AG04449 (cell line): ENCODE data around the gene COL13A1.
A peak's percentile ranks its signal among the peaks of the same experiment; 100 is the strongest.

Source experiments
- CTCF ChIA-PET: fragments of 350-600 bp; formaldehyde crosslinking; extraction: SDS; loops from one replicate; lab custom pipeline; 2021; ENCODE audit warnings: antibody characterized with exemption; lab: Yijun Ruan, JAX
- POLR2A ChIA-PET: fragments of 400-600, 350-600 bp; formaldehyde crosslinking; extraction: SDS; loops from one replicate; lab custom pipeline; 2020; ENCODE audit warnings: antibody characterized with exemption, inconsistent platforms; lab: Yijun Ruan, JAX
- DNase-seq: peaks from one replicate; pipeline ENCODE4 v3.0.0-alpha.2; 2010; ENCODE audit warnings: low read depth, low spot score
- H3K4me3 ChIP-seq: 2 replicates; pipeline ENCODE4 v1.5.1; 2011; ENCODE audit warnings: low read depth, mild to moderate bottlenecking, control low read depth, low read length
- TF ChIP-seq, protein P1 (sequence below): IDR thresholded peaks from one replicate; pipeline ENCODE4 v1.5.1; 2011; ENCODE audit warnings: mild to moderate bottlenecking, moderate library complexity, low read length, control low read depth, inconsistent platforms; ENCODE audit not compliant: insufficient read depth; ENCODE audit errors: missing control alignments

The COL13A1 gene

DNA sequence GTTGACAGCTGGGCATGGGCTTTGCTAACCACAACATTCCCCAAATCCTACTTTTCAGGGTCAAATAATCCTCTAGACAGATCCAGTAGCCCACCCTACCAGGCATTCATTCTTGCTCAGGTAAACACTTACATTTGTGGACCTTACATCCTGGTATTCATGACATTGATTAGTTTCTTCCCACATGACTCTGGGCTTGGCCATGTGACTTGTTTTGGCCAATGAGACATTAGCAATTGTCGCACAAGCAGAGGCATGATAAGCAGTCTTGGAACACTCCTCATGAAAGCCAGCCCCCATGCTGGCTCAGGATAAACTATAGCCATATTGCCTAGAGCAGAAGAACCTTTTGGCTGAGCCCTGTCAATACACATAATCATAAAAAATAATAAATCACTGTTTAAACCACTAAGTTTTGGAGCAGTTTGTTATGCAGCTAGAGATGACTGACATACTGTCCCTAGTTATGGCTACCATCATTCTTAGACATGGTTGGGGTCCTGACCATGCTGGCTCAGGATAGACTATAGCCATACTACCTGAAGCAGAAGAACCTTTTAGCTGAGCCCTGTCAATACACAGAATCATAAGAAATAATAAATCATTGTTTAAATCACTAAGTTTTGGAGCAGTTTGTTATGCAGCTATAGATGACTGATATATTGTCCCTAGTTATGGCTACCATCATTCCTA lies 6.3 kb upstream of the COL13A1 start:
- CTCF ChIA-PET = interaction anchor here (1.1 to 18.6 kb wide), 3 partner anchors 8 to 121 kb away, joined by 5 to 638 read pairs (median 8); no protein-coding TSS in a partner anchor
- DNase-seq = no peak
- POLR2A ChIA-PET = no interaction called here
- no peak overlapping the region for H3K4me3 ChIP-seq
- TF ChIP-seq, protein P1, sequence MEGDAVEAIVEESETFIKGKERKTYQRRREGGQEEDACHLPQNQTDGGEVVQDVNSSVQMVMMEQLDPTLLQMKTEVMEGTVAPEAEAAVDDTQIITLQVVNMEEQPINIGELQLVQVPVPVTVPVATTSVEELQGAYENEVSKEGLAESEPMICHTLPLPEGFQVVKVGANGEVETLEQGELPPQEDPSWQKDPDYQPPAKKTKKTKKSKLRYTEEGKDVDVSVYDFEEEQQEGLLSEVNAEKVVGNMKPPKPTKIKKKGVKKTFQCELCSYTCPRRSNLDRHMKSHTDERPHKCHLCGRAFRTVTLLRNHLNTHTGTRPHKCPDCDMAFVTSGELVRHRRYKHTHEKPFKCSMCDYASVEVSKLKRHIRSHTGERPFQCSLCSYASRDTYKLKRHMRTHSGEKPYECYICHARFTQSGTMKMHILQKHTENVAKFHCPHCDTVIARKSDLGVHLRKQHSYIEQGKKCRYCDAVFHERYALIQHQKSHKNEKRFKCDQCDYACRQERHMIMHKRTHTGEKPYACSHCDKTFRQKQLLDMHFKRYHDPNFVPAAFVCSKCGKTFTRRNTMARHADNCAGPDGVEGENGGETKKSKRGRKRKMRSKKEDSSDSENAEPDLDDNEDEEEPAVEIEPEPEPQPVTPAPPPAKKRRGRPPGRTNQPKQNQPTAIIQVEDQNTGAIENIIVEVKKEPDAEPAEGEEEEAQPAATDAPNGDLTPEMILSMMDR = no peak

DNA sequence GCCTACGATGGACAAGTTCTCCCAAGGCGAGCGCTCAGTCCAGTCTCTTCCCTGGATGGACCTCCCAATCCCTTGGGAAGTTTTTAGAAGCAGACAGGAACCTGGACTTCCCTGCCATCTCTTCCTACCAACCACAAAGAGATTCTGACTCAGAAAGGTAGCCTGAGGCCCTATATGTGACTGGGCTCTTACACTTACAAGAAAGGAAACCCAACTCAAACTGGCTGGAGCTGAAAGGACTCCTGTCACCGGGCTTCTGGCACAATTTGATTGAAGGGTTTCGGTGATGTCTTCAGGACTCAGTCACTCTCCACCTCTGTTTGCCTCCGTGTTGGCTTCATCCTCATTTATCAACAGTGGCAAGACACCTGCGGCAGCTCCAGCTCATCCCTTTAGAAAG lies 3.7 kb upstream of the COL13A1 start:
- no peak overlapping the region for H3K4me3 ChIP-seq
- TF ChIP-seq, protein P1 = no peak
- CTCF ChIA-PET = interaction anchor here (1.0 to 20.1 kb wide), 6 partner anchors 11 to 154 kb away, joined by 3 to 259 read pairs (median 70); no protein-coding TSS in a partner anchor
- POLR2A ChIA-PET = no interaction called here
- no peak for DNase-seq

DNA sequence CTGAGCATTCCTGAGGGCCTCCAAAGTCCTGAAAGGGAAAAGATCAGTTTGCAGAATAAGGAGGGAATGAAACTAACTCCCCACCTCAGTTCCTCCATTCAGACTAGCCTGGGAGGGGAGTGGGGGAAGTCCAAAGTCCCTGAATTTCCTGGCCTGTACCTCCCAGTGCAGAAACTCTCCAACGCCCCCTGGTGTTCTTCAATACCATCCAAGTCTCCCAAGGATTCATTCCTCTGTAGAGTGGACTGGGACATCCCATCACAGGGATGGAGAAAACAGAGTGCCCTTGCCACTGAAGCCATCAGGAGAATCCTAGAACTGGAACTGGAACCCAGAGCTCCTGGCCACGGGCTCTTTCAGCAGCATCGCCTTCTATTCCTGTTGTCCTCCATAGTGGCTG lies 1.6 kb upstream of the COL13A1 start:
- POLR2A ChIA-PET = no interaction called here
- CTCF ChIA-PET = interaction anchor here (0.6 to 20.1 kb wide), 51 partner anchors 10 to 503 kb away, joined by 3 to 259 read pairs (median 5); no protein-coding TSS in a partner anchor
- DNase-seq = peak; percentile 7
- TF ChIP-seq, protein P1 = peak; percentile 83
- no peak overlapping the region for H3K4me3 ChIP-seq

DNA sequence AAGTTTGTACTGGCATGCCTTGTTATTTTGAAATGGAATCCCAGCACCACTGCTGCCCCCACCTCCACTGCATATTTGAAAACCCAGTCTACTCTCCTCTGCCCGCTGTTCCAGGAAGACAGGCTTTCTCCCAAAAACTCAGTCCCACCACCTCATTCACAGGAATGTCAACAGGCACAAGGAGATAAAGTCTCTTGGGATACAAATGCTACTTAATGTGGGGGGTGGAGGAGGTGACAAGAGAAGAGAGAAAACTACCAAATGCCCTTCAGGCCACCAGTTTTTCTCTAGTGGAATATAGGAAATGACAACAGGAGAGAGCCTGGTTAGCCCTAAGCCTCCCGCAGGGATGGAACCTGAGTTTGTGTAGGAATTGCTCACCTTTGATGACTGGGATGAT lies 1.0 kb upstream of the COL13A1 start:
- CTCF ChIA-PET = interaction anchor here (0.6 to 20.1 kb wide), 40 partner anchors 8 to 502 kb away, joined by 3 to 259 read pairs (median 5); no protein-coding TSS in a partner anchor
- POLR2A ChIA-PET = no interaction called here
- no peak for DNase-seq
- TF ChIP-seq, protein P1 = no peak
- H3K4me3 ChIP-seq = no peak overlapping the region

DNA sequence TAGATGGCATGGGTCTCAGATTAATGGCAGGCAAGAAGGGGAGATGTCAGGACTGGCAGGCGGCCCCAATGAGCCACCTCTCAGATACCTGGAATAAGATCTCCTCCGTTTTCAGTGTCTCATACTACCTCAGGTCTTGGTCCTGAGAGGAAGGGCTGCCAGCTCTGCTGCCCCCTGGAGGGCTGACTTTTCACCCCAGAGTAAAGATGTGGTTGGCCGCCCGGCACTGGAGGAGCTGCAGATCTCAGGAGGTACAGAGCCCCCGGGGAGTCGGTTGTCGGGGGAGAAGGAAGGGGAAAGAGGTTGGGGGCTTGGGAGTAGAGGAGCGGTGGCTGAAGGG lies 642 bp upstream of the COL13A1 start:
- peak overlapping the region; percentile 68 for H3K4me3 ChIP-seq
- CTCF ChIA-PET = interaction anchor here (0.7 to 20.1 kb wide), 27 partner anchors 8 to 157 kb away, joined by 3 to 259 read pairs (median 5); no protein-coding TSS in a partner anchor
- TF ChIP-seq, protein P1 = peak; percentile 79
- DNase-seq = no peak
- POLR2A ChIA-PET = no interaction called here

DNA sequence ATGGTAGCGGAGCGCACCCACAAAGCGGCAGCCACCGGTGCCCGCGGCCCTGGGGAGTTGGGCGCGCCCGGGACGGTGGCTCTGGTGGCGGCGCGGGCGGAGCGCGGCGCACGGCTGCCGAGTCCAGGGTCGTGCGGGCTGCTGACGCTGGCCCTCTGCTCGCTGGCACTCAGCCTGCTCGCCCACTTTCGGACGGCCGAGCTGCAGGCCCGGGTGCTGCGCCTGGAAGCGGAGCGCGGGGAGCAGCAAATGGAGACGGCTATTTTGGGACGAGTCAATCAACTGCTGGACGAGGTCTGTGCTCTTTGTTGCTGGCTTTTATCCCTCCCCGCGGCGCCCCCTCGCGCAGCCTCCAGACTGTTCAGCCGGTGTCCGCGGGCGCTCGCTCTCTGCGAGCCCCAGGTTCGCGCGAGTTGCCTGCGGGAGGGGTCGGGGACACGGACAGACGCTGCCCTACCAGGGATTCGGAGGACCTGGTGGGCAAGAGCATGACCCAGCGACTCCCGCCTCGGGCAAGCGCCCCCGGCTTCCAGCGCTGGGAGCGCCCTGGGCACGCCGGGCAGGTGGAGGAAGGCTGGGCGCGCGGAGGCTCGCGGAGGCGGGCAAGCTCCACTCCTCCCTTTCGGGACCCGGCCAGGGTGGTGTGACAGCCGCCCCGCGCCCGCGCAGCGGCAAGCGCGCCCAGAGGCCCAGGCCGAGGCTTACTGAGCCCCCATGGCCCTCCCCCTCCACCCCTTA lies 887 bp downstream of the COL13A1 start:
- peak overlapping the region; percentile 68 for H3K4me3 ChIP-seq
- ChIA-PET CTCF (interaction anchor here (0.9 to 20.1 kb wide), 7 partner anchors 9 to 111 kb away, joined by 3 to 259 read pairs (median 4); no protein-coding TSS in a partner anchor), POLR2A (no interaction called here)
- no peak for DNase-seq
- TF ChIP-seq, protein P1 = peak; percentile 35
